Activated CD4-positive, alpha-beta T cell treated with anti-CD3 and anti-CD28 coated beads, Interleukin-2, amount 10 ng/mL, durations not matched to agents 24 days and 14 days (primary cell): ENCODE data around the gene LAG3. TPM values are rescaled to one million over a fixed set of nuclear protein-coding genes. Genes with fewer than 3 reads are reported as not detected.
A peak's percentile ranks its signal among the peaks of the same experiment; 100 is the strongest.

Experiments
- DNase-seq: peaks from one replicate; pipeline ENCODE4 v3.0.0; 2022
- H3K27ac Mint-ChIP-seq: one replicate; pipeline ENCODE4 v1.8.0; 2022; ENCODE audit warnings: mild to moderate bottlenecking, mixed read lengths
- H3K27me3 Mint-ChIP-seq: one replicate; pipeline ENCODE4 v1.8.0; 2022; ENCODE audit warnings: mixed read lengths
- H3K36me3 Mint-ChIP-seq: one replicate; pipeline ENCODE4 v1.8.0; 2022; ENCODE audit warnings: low read depth, mild to moderate bottlenecking, mixed read lengths
- H3K4me1 Mint-ChIP-seq: one replicate; pipeline ENCODE4 v1.8.0; 2021; ENCODE audit warnings: mixed read lengths
- H3K4me3 Mint-ChIP-seq: one replicate; pipeline ENCODE4 v1.8.0; 2022; ENCODE audit warnings: mild to moderate bottlenecking, moderate library complexity, mixed read lengths
- H3K9me3 Mint-ChIP-seq: one replicate; pipeline ENCODE4 v1.8.0; 2021; ENCODE audit warnings: mixed read lengths
- intact Hi-C: fragments of 100-400 bp; cut with micrococcal nuclease; formaldehyde crosslinking; loops from one replicate; pipeline ENCODE4 v1.15.1; 2023
- total RNA-seq: library from RNA; stranded (reverse); gene quantifications from 2 replicates; pipeline ENCODE4 v1.2.3, GENCODE V29; 2022

The LAG3 gene
- total RNA-seq, 1 donor from 2014 or later: 269 TPM

DNA sequence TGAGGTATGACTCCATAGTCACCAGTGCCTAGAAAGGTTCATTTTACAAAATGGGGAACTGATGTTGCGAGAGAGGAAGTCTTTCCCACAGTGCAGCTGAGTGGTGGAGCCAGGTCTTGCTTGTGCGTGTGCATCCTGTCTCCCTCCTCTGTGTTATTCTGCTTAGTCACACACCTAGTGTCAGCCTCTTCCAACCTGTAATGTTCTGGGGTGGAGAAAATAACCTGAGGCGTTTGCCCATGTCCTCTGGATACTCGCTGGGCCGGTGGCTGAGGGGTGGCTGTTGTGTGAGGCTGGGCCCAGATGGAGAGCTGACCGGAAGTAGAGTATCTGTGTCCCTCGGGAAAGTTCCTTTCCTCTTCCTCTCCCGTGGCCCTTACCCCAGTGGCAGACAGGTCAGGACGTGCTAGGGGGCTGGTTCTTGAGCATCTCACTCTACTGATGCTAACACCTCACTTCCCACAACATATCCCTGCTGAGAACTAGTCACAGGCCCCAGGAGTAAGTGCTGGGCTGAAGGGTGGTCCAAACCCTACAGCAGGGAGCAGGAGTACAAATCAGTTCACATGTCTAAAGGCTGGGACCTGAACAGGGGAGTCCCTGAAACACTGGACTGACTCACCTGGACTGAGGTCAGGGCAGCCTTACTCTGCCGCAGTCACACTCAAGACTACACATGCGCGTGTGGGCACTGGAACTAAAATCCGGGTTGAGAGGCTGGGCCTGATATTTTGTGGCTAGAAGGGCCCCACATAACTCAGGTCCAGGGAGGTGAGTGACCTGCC lies 26.4 kb upstream of the LAG3 start:
- DNase-seq: peak; percentile 82
- H3K4me1 Mint-ChIP-seq: peaks cover 28% of the 10 kb centered on the region
- intact Hi-C loops: no loop called here
- H3K9me3 Mint-ChIP-seq: no peaks in the 10 kb centered on the region
- H3K27me3 Mint-ChIP-seq: no peaks in the 10 kb centered on the region
- H3K36me3 Mint-ChIP-seq: peaks cover 48% of the 10 kb centered on the region
- peak overlapping the region; percentile 93 for H3K27ac Mint-ChIP-seq
- peak overlapping the region; percentile 44 for H3K4me3 Mint-ChIP-seq

DNA sequence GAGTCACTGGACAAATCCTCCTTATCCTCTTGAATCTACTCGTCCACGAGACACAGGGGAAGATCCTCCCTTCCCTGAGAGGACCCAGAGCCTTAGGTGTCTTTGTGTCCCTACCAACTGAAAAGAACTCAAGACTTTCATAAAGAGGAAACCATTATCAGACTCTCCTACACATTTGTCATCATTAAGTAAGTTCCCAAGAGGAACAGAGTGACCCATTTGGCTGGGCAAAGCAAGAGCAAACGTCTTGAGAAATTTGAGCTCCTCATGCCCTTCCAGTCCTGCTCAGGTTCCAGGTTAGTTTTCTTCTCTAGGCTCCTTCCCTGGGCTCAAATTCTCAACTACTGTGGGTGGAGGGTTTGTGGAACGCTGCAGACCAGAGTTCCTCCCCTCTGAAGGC lies 25.1 kb upstream of the LAG3 start:
- Mint-ChIP-seq H3K27me3 (no peaks in the 10 kb centered on the region), H3K27ac (peak overlapping the region; percentile 41), H3K4me3 (no peak overlapping the region), H3K4me1 (peaks cover 37% of the 10 kb centered on the region), H3K9me3 (no peaks in the 10 kb centered on the region), H3K36me3 (peaks cover 55% of the 10 kb centered on the region)
- intact Hi-C loops: no loop called here
- no peak for DNase-seq

DNA sequence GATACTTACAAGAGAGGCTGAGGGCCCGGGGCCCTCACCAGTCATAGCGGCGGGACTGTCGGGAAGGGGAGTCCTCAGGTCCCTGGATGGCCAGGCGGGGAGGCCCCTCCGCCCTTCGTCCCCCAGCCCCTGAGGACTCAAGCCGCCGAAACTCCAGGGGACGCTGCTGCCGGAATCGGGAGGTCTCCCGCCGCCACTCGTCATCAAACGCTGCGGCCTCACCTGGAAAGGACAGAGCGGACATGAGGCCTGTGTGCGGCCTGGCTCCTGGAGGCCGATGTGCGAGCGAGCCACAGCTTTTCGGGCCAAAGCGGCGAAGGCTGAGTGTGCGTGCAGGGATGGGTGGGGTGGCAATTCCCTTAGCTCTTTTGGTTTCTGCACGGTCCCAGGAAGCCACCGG lies 23.6 kb upstream of the LAG3 start:
- no peak overlapping the region for H3K4me3 Mint-ChIP-seq
- H3K4me1 Mint-ChIP-seq: peaks cover 34% of the 10 kb centered on the region
- peaks cover 56% of the 10 kb centered on the region for H3K36me3 Mint-ChIP-seq
- DNase-seq: no peak
- no peaks in the 10 kb centered on the region for H3K9me3 Mint-ChIP-seq
- intact Hi-C loops: no loop called here
- no peaks in the 10 kb centered on the region for H3K27me3 Mint-ChIP-seq
- H3K27ac Mint-ChIP-seq: no peak overlapping the region

DNA sequence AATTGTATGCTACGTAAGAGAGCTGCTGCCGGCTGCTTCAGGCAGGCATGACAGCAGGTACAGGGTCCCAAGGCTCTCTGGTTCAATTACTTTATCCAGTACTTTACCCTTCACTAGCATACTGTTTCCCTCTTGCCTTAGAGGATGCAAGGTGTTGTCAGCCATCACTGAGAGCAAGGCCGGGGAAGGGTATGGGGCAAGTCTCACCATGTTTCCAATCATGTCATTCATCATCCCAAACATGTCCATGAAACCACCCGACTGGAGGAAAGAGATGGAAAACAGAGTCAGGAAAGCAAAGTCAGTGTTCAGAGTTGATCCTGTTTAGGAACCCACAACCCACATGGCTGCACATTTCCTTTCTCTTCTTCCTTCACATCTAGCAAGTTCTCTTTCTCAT lies 21.8 kb upstream of the LAG3 start:
- Mint-ChIP-seq H3K27me3 (no peaks in the 10 kb centered on the region), H3K4me1 (peaks cover 31% of the 10 kb centered on the region), H3K4me3 (no peak overlapping the region), H3K27ac (no peak overlapping the region), H3K9me3 (no peaks in the 10 kb centered on the region), H3K36me3 (peaks cover 49% of the 10 kb centered on the region)
- intact Hi-C loops: no loop called here
- DNase-seq: no peak

DNA sequence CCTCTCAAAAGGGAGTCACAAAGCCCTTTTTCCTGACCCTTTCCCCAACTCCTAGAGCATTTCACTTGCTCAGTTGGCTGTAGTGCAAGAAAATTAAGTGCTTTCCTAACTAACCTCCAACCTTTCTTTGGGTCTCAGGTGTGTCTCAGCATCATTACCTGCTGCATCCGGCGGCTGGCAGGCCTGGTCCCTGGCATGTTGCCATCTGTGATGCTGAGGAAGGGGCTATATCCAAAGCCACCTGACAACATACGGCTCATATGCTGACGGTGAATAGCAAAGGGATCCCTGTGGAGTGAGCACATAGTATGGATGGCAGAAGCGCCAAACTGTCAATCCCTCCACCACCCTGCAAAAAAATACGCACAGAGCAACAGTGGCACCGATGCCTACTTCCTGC lies 20.6 kb upstream of the LAG3 start:
- no peaks in the 10 kb centered on the region for H3K27me3 Mint-ChIP-seq
- peak overlapping the region; percentile 98 for H3K27ac Mint-ChIP-seq
- no peak for DNase-seq
- no peaks in the 10 kb centered on the region for H3K9me3 Mint-ChIP-seq
- intact Hi-C loops: loop anchor here (2.0 kb wide), 1 partner anchor 121 kb away; the partner anchor contains the start of gene SPSB2
- peaks cover 25% of the 10 kb centered on the region for H3K4me1 Mint-ChIP-seq
- peak overlapping the region; percentile 96 for H3K4me3 Mint-ChIP-seq
- peaks cover 42% of the 10 kb centered on the region for H3K36me3 Mint-ChIP-seq

DNA sequence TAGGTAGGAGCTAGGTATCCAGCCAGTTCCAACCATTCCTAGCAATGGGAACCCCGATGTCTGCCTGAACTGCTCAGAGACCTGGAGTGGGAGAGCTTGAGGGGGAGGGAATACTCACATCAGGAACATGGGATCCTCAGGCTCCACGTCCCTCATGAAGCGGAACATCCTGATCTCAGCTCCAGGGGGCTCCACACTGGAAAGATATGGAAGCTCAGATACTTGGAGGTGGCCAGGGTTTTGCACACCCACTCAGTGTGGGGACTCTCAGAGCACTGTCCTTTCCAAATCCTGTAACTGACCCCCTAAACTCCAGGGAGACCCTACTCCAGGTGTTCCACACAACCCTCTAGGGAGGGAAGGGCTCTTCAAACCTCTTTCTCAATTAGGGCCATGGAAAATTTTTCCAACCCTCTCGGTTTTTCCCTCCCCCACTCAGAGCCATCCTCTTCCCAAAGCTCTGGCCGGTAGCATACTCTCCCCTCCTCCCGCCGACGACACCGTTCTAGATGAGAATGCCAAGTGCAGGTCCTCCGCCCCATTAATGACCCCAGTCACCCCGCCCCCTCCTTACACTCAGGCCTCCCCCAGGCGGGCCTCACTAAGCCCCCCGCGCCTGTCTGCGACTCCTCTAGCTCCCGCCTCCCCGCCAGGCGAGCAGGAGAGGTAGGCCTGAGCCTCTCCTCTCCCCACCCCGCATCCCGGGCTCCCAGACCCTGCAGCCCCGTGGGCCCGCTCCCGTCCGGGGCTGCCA lies 20.0 kb upstream of the LAG3 start:
- peaks cover 1% of the 10 kb centered on the region for H3K27me3 Mint-ChIP-seq
- H3K9me3 Mint-ChIP-seq: no peaks in the 10 kb centered on the region
- no peak for DNase-seq
- peaks cover 25% of the 10 kb centered on the region for H3K4me1 Mint-ChIP-seq
- H3K27ac Mint-ChIP-seq: peak overlapping the region; percentile 98
- peaks cover 38% of the 10 kb centered on the region for H3K36me3 Mint-ChIP-seq
- peak overlapping the region; percentile 96 for H3K4me3 Mint-ChIP-seq
- intact Hi-C loops: loop anchor here (2.0 kb wide), 1 partner anchor 120 kb away; the partner anchor contains the start of gene SPSB2

DNA sequence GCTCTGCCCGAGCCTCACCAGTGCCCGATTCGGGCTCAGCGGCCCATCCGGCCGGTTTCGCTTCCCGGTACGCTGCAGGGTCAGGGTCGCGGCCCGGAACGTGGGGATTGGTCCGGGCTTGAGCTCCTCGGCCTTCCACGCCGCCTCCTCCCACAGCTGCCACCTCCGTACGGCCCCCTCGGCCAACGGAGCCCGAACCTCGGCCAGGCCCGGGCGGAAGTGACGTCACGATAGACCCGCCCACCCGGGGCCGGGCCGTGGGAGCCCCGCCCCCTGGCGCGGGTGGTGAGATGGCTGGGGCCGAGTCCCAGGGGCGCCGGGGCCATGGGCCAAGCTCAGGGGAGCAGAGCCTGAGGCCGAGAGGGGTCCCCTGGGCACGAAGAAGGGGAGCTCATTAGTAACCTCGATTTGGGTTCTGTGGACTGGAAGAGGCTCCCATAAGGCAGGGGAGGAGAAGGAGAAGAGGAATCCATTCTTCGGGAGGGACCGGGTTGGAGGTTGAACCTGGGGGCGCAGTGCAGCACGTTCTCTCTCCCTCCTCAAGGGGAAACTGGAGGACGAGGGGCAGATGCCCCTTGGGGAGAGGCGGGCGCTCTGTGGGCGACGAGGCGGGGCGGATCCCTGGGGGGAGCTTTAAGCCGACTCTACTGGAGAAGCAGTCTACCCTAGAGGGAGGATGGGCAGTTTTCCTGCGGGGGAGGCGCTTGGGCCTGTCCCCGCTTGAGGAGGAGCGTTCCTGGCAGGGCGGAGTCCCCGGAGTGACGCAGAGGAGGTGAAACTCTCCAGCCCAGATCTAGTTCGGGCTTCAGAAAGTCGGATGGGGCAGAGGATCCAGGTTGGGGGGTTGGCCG lies 19.2 kb upstream of the LAG3 start, which contains the start of gene MLF2:
Gene MLF2, minus strand, starts transcription at position 221 of the 851 bp plus-strand sequence. CDS start 807 bp downstream, outside the sequence.
- H3K4me3 Mint-ChIP-seq: peak within 1 kb of the TSS; percentile 96
- intact Hi-C loops: loop anchor here (1.0 to 2.0 kb wide), 9 partner anchors 14 to 356 kb away; partner anchors contain the start of genes C1RL, CDCA3, COPS7A and SPSB2
- peaks cover 1% of the 10 kb centered on the region for H3K27me3 Mint-ChIP-seq
- H3K4me1 Mint-ChIP-seq: peaks cover 26% of the 10 kb centered on the region
- H3K36me3 Mint-ChIP-seq: peaks cover 30% of the 10 kb centered on the region
- no peaks in the 10 kb centered on the region for H3K9me3 Mint-ChIP-seq
- peak; percentile 100 for DNase-seq
- H3K27ac Mint-ChIP-seq: peak within 1 kb of the TSS; percentile 98

DNA sequence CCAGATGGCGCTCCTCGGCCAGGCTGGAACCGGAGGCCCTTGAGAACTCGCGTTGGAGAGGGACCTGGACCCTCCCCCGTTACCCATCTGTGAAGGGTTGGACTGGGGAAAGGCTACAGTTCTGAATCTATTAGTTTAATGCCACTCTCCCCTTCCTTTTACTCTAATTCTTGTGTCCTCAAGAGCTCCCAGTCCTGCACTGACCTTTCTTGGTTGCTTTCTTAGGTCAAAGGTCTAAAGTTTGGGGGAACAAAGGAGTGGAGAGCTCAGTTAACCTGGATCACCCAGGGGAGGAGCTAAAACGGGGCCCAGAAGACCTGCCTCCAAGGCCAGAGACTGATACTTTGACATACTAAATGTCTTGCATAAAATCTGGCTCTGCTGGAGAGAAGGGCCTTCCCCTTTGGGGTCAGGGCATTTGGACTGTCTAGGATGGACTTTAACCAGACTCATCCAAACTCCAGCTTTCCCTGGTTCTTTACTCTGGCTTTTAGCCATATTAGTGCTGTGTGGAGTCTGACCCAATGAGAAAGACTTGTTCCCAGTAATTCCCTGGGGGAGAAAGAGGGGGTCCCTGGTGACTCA lies 18.5 kb upstream of the LAG3 start:
- Mint-ChIP-seq H3K27me3 (peaks cover 1% of the 10 kb centered on the region), H3K27ac (peak overlapping the region; percentile 98), H3K9me3 (no peaks in the 10 kb centered on the region), H3K4me3 (peak overlapping the region; percentile 96), H3K4me1 (peaks cover 32% of the 10 kb centered on the region), H3K36me3 (peaks cover 25% of the 10 kb centered on the region)
- no peak for DNase-seq
- intact Hi-C loops: loop anchor here (1.0 to 2.0 kb wide), 9 partner anchors 13 to 355 kb away; partner anchors contain the start of genes C1RL, CDCA3, COPS7A and SPSB2

DNA sequence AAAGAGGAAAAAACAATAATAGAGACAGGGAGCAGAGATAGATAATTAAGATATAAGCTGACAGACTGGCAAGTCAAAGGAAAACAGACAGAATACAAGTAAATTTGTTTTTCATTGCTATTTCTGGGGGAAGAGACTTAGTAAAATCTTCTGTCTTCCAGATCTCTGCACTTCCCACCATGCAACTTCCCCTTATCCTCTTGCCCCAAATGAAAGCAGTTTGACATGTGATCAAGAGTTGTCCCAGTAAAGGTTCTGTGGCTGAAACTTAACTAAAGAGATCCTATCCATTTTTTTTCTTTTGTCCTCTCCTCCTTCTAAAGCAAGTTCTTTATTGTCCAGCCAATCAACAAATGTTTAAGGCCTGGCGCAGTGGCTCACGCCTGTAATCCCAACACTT lies 17.9 kb upstream of the LAG3 start:
- Mint-ChIP-seq H3K9me3 (no peaks in the 10 kb centered on the region), H3K27ac (no peak overlapping the region), H3K4me1 (peaks cover 34% of the 10 kb centered on the region), H3K36me3 (peaks cover 20% of the 10 kb centered on the region), H3K4me3 (no peak overlapping the region), H3K27me3 (peaks cover 1% of the 10 kb centered on the region)
- no peak for DNase-seq
- intact Hi-C loops: no loop called here

DNA sequence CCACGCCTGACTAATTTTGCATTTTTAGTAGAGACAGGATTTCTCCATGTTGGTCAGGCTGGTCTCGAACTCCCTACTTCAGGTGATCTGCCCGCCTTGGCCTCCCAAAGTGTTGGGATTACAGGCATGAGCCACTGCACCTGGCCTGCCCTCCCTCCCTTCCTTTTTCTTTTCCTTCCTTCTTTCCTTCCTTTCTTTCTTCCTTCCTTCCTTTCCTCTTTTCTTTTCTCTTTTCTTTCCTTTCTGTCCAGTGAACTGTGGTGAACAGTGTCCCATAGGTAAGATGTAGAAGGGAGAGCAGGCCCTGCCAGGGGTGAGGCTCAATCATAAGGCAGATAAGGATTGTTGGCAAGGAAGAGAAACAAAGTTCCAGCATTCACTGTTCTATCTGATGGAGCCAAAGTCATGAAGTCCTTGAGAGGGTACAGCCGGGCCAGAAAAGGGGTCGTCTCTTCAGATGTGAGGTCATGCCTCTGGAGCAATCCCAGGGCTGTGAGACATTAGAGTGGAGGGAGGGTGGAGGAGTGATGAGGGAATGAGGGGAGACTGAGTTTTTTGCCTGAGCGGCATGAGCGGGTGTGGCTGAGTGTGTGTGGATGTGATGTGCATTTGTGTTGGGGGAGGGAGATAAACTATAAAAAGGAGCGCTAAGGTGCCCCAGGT lies 15.2 kb upstream of the LAG3 start:
- Mint-ChIP-seq H3K4me1 (peaks cover 26% of the 10 kb centered on the region), H3K27me3 (peaks cover 1% of the 10 kb centered on the region), H3K9me3 (no peaks in the 10 kb centered on the region), H3K27ac (peak overlapping the region; percentile 61), H3K4me3 (no peak overlapping the region), H3K36me3 (peaks cover 2% of the 10 kb centered on the region)
- no peak for DNase-seq
- intact Hi-C loops: no loop called here

DNA sequence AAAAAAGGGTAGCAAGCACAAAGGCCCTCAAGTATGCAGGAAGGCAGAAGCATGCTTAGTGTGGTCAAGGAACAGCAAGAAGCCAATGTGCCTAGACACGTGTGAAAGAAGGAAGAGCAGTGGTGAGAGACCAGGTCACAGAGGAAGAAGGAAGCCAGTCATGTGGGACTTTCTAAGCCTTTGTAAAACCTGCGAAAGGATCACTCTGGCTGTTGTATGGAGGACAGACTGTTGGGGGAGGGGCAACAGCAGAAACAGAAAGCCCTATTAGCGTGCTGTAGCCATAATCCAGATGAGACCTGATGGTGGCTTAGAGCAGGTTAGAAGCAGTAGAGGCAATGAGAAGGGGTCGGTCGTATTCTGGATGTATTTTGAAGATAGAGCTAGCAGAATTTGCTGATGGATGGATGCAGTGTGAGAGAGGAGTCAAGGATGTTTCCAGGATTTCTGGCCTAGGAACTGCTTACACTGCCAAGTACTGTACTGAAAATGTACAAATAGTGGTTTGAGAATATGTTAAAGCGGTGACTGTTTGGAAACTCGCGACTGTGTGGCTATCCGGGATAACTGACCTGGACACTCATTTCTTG lies 13.7 kb upstream of the LAG3 start:
- Mint-ChIP-seq H3K4me3 (peak overlapping the region; percentile 10), H3K36me3 (no peaks in the 10 kb centered on the region), H3K27me3 (peaks cover 1% of the 10 kb centered on the region), H3K27ac (peak overlapping the region; percentile 14), H3K4me1 (peaks cover 26% of the 10 kb centered on the region), H3K9me3 (no peaks in the 10 kb centered on the region)
- DNase-seq: peak; percentile 73
- intact Hi-C loops: no loop called here

DNA sequence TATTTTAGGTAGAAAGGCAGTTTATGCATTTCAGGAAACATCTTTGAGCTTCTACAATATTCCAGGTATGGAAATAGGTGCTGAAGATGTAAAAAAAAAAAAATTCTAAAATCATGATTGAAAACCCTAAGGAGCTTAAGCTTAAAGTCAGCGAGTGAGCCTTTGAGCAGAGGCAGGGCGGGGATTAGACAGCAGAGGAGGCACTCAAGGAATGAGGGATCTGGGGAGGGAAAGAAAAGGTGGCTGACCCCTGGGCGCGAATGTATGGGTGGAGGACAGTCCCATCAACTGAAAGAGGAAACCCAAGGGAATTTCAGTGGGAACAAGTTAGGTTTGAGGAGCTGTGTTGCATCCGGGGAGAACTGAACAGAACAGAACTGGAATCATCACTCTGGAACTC lies 12.6 kb upstream of the LAG3 start:
- Mint-ChIP-seq H3K9me3 (no peaks in the 10 kb centered on the region), H3K4me3 (no peak overlapping the region), H3K4me1 (peaks cover 25% of the 10 kb centered on the region), H3K27me3 (peaks cover 5% of the 10 kb centered on the region), H3K36me3 (no peaks in the 10 kb centered on the region), H3K27ac (no peak overlapping the region)
- intact Hi-C loops: no loop called here
- DNase-seq: no peak
